ENCODE data around the gene RMI2. TPM values are rescaled to one million over a fixed set of nuclear protein-coding genes. Genes with fewer than 3 reads are reported as not detected.

Gene RMI2
- total RNA-seq, 5 donors from 2014 or later (not counting 1 experiment from before 2014, with no cell fraction given) = 1.8 to 6.3 (median 4.2) TPM

- Mint-ChIP-seq H3K27ac (peak overlapping the region; percentile 27 to 68), H3K27me3 (no peaks in the 10 kb centered on the region), H3K4me1 (peaks cover 34 to 48% (median 46%) of the 10 kb centered on the region in 3 donors), H3K9me3 (no peaks in the 10 kb centered on the region), H3K4me3 (peak overlapping the region in 1 of 3 donors; percentile 43), H3K36me3 (no peaks in the 10 kb centered on the region)
- POLR2A ChIA-PET = no interaction called here
- Histone ChIP-seq H3K36me3 (ENCODE audit: control insufficient read depth in 2 of 2, extremely low read depth in 1 of 2, insufficient read depth in 1 of 2, low read length in 1 of 2) (no peaks in the 10 kb centered on the region), H3K4me3 (ENCODE audit: control insufficient read depth in 1 of 2, extremely low read depth in 1 of 2, low read length in 1 of 2) (no peak overlapping the region), H3K4me1 (ENCODE audit: control insufficient read depth in 1 of 2, extremely low read depth in 1 of 2, insufficient read depth in 2 of 2, low read length in 2 of 2) (peaks cover 8 to 31% of the 10 kb centered on the region in 2 experiments), H3K9me3 (no peaks in the 10 kb centered on the region), H3K27me3 (replicated peaks in 1 of 2; ENCODE audit: control insufficient read depth in 2 of 2, extremely low read depth in 1 of 2, insufficient read depth in 2 of 2, low read length in 1 of 2) (peaks cover 0 to 16% of the 10 kb centered on the region in 2 experiments), H3K27ac (ENCODE audit: low read length) (no peak overlapping the region)
- DNase-seq = no peak
- 90% methylated on average over 8 of the region's 9 CpGs for whole genome bisulfite sequencing (ENCODE audit: insufficient coverage)
- CTCF ChIA-PET = interaction anchor here in 1 of 2 donors (0.6 kb wide), 1 partner anchor 341 kb away, joined by 3 read pairs; no protein-coding TSS in a partner anchor
- no peak for ATAC-seq (replicated peaks in 1 of 4)
Measured at GRCh38 chr16:11326737-11327276, 18.5 kb upstream of the RMI2 start.

- Mint-ChIP-seq H3K27ac (peak overlapping the region; percentile 77 to 85), H3K36me3 (no peaks in the 10 kb centered on the region), H3K4me3 (peak overlapping the region; percentile 13 to 43 (median 25)), H3K9me3 (no peaks in the 10 kb centered on the region), H3K4me1 (peaks cover 34 to 48% (median 46%) of the 10 kb centered on the region in 3 donors), H3K27me3 (no peaks in the 10 kb centered on the region)
- H3K36me3 ChIP-seq (ENCODE audit: control insufficient read depth in 2 of 2, extremely low read depth in 1 of 2, insufficient read depth in 1 of 2, low read length in 1 of 2) = no peaks in the 10 kb centered on the region
- peaks cover 8 to 31% of the 10 kb centered on the region in 2 experiments for H3K4me1 ChIP-seq (ENCODE audit: control insufficient read depth in 1 of 2, extremely low read depth in 1 of 2, insufficient read depth in 2 of 2, low read length in 2 of 2)
- no peak overlapping the region for H3K27ac ChIP-seq (ENCODE audit: low read length)
- H3K27me3 ChIP-seq (replicated peaks in 1 of 2; ENCODE audit: control insufficient read depth in 2 of 2, extremely low read depth in 1 of 2, insufficient read depth in 2 of 2, low read length in 1 of 2) = peaks cover 0 to 18% of the 10 kb centered on the region in 2 experiments
- no peak overlapping the region for H3K4me3 ChIP-seq (ENCODE audit: control insufficient read depth in 1 of 2, extremely low read depth in 1 of 2, low read length in 1 of 2)
- ChIA-PET POLR2A (no interaction called here), CTCF (interaction anchor here in 1 of 2 donors (0.6 kb wide), 1 partner anchor 342 kb away, joined by 3 read pairs; no protein-coding TSS in a partner anchor)
- WGBS (ENCODE audit: insufficient coverage) = 84% methylated on average over 13 of the region's 23 CpGs
- no peaks in the 10 kb centered on the region for H3K9me3 ChIP-seq
- DNase-seq = peak in 3 of 35 experiments; percentile 19 to 24 (median 20)
- ATAC-seq (replicated peaks in 1 of 4) = peak in 1 of 4 experiments; percentile 55
Measured at GRCh38 chr16:11327277-11328171, 17.7 kb upstream of the RMI2 start.

GRCh38 chr16:11328172-11329070 is 16.8 kb upstream of the RMI2 start:
- H3K9me3 ChIP-seq = no peaks in the 10 kb centered on the region
- Mint-ChIP-seq H3K36me3 (no peaks in the 10 kb centered on the region), H3K4me3 (peak overlapping the region; percentile 13 to 69 (median 43)), H3K27ac (peak overlapping the region; percentile 77 to 85), H3K27me3 (no peaks in the 10 kb centered on the region), H3K4me1 (peaks cover 34 to 48% (median 45%) of the 10 kb centered on the region in 3 donors), H3K9me3 (no peaks in the 10 kb centered on the region)
- ATAC-seq (replicated peaks in 1 of 4) = peak; percentile 87 to 96 (median 94)
- peaks cover 0 to 18% of the 10 kb centered on the region in 2 experiments for H3K27me3 ChIP-seq (replicated peaks in 1 of 2; ENCODE audit: control insufficient read depth in 2 of 2, extremely low read depth in 1 of 2, insufficient read depth in 2 of 2, low read length in 1 of 2)
- no peak overlapping the region for H3K27ac ChIP-seq (ENCODE audit: low read length)
- POLR2A ChIA-PET = no interaction called here
- DNase-seq = peak in 32 of 35 experiments; percentile 8 to 62 (median 24)
- peak overlapping the region in 1 of 2 donors; percentile 17 for H3K4me3 ChIP-seq (ENCODE audit: control insufficient read depth in 1 of 2, extremely low read depth in 1 of 2, low read length in 1 of 2)
- no peaks in the 10 kb centered on the region for H3K36me3 ChIP-seq (ENCODE audit: control insufficient read depth in 2 of 2, extremely low read depth in 1 of 2, insufficient read depth in 1 of 2, low read length in 1 of 2)
- WGBS (ENCODE audit: insufficient coverage) = 23% methylated on average over 6 of the region's 12 CpGs
- peaks cover 8 to 31% of the 10 kb centered on the region in 2 experiments for H3K4me1 ChIP-seq (ENCODE audit: control insufficient read depth in 1 of 2, extremely low read depth in 1 of 2, insufficient read depth in 2 of 2, low read length in 2 of 2)
- CTCF ChIA-PET = interaction anchor here in 1 of 2 donors (0.8 kb wide), 1 partner anchor 26 kb away, joined by 3 read pairs; no protein-coding TSS in a partner anchor

GRCh38 chr16:11329071-11329491 is 16.2 kb upstream of the RMI2 start:
- no CpG with 5 or more reads among the region's 6 CpGs for WGBS (ENCODE audit: insufficient coverage)
- ChIA-PET CTCF (interaction anchor here in 1 of 2 donors (0.8 kb wide), 1 partner anchor 26 kb away, joined by 3 read pairs; no protein-coding TSS in a partner anchor), POLR2A (no interaction called here)
- peak in 3 of 4 experiments; percentile 29 to 59 (median 51) for ATAC-seq (replicated peaks in 1 of 4)
- H3K4me1 ChIP-seq (ENCODE audit: control insufficient read depth in 1 of 2, extremely low read depth in 1 of 2, insufficient read depth in 2 of 2, low read length in 2 of 2) = peaks cover 8 to 31% of the 10 kb centered on the region in 2 experiments
- DNase-seq = no peak
- H3K9me3 ChIP-seq = no peaks in the 10 kb centered on the region
- H3K9me3 Mint-ChIP-seq = no peaks in the 10 kb centered on the region
- H3K4me3 Mint-ChIP-seq = peak overlapping the region in 2 of 3 donors; percentile 43 to 69
- H3K4me3 ChIP-seq (ENCODE audit: control insufficient read depth in 1 of 2, extremely low read depth in 1 of 2, low read length in 1 of 2) = peak overlapping the region in 1 of 2 donors; percentile 17
- no peaks in the 10 kb centered on the region for H3K27me3 Mint-ChIP-seq
- peaks cover 34 to 48% (median 45%) of the 10 kb centered on the region in 3 donors for H3K4me1 Mint-ChIP-seq
- no peaks in the 10 kb centered on the region for H3K36me3 Mint-ChIP-seq
- peak overlapping the region; percentile 77 to 78 for H3K27ac Mint-ChIP-seq
- no peak overlapping the region for H3K27ac ChIP-seq (ENCODE audit: low read length)
- H3K36me3 ChIP-seq (ENCODE audit: control insufficient read depth in 2 of 2, extremely low read depth in 1 of 2, insufficient read depth in 1 of 2, low read length in 1 of 2) = no peaks in the 10 kb centered on the region
- peaks cover 0 to 22% of the 10 kb centered on the region in 2 experiments for H3K27me3 ChIP-seq (replicated peaks in 1 of 2; ENCODE audit: control insufficient read depth in 2 of 2, extremely low read depth in 1 of 2, insufficient read depth in 2 of 2, low read length in 1 of 2)

- H3K27ac ChIP-seq (ENCODE audit: low read length) = no peak overlapping the region
- no peak for DNase-seq
- H3K36me3 Mint-ChIP-seq = no peaks in the 10 kb centered on the region
Measured at GRCh38 chr16:11329891-11330290, 15.4 kb upstream of the RMI2 start.

More at GRCh38 chr16:11329891-11330290, 15.4 kb upstream of the RMI2 start:
- ATAC-seq (replicated peaks in 1 of 4) = no peak
- H3K27me3 ChIP-seq (replicated peaks in 1 of 2; ENCODE audit: control insufficient read depth in 2 of 2, extremely low read depth in 1 of 2, insufficient read depth in 2 of 2, low read length in 1 of 2) = peaks cover 0 to 22% of the 10 kb centered on the region in 2 experiments
- no peaks in the 10 kb centered on the region for H3K9me3 Mint-ChIP-seq
- H3K4me1 Mint-ChIP-seq = peaks cover 31 to 47% (median 42%) of the 10 kb centered on the region in 3 donors
- no CpG with 5 or more reads among the region's 3 CpGs for WGBS (ENCODE audit: insufficient coverage)
- no peaks in the 10 kb centered on the region for H3K36me3 ChIP-seq (ENCODE audit: control insufficient read depth in 2 of 2, extremely low read depth in 1 of 2, insufficient read depth in 1 of 2, low read length in 1 of 2)
- no peak overlapping the region for H3K27ac Mint-ChIP-seq
- H3K4me3 ChIP-seq (ENCODE audit: control insufficient read depth in 1 of 2, extremely low read depth in 1 of 2, low read length in 1 of 2) = no peak overlapping the region
- ChIA-PET CTCF (no interaction called here), POLR2A (interaction anchor here in 1 of 2 donors (0.7 kb wide), 1 partner anchor 113 kb away, joined by 6 read pairs; no protein-coding TSS in a partner anchor)
- H3K27me3 Mint-ChIP-seq = no peaks in the 10 kb centered on the region
- H3K9me3 ChIP-seq = no peaks in the 10 kb centered on the region
- H3K4me3 Mint-ChIP-seq = no peak overlapping the region
- H3K4me1 ChIP-seq (ENCODE audit: control insufficient read depth in 1 of 2, extremely low read depth in 1 of 2, insufficient read depth in 2 of 2, low read length in 2 of 2) = peaks cover 8 to 31% of the 10 kb centered on the region in 2 experiments

All from T-cell (primary cell).